HL-60 (cell line): ENCODE results near the gene MTMR12.

ENCODE experiments used
- CTCF ChIP-seq: IDR thresholded peaks from one replicate; pipeline ENCODE4 v1.5.1; 2011; ENCODE audit warnings: low read length, control low read depth, inconsistent platforms; ENCODE audit not compliant: insufficient read depth
- GABPA ChIP-seq: IDR thresholded peaks from 2 replicates; pipeline ENCODE4 v1.6.1; 2012; ENCODE audit warnings: low read depth

DNA sequence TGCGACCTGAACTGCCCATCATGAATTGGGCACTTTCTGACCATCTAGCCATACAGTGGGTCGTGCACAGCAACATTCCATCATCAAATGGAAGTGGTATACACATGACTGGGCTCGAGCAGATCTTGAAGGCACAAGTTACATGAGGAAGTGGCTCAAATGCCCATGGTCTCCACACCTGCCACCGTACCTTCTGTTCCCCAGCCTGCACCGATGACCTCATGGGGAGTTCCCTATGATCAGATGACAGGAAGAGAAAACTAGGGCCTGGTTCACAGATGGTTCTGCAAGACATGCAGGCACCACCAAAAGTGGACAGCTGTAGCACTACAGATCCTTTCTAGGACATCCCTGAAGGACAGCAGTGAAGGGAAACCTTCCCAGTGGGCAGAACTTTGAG is 21.8 kb downstream of the MTMR12 start:
- TF ChIP-seq GABPA = no peak
- no peak for TF ChIP-seq CTCF
